ENCODE results near the gene SLCO2B1.
"Not testable (repeated sequence)": the region's sequence is repeated elsewhere in the genome, so short reads cannot be mapped to it uniquely, and the experiment has no call there.

The SLCO2B1 gene, protein sequence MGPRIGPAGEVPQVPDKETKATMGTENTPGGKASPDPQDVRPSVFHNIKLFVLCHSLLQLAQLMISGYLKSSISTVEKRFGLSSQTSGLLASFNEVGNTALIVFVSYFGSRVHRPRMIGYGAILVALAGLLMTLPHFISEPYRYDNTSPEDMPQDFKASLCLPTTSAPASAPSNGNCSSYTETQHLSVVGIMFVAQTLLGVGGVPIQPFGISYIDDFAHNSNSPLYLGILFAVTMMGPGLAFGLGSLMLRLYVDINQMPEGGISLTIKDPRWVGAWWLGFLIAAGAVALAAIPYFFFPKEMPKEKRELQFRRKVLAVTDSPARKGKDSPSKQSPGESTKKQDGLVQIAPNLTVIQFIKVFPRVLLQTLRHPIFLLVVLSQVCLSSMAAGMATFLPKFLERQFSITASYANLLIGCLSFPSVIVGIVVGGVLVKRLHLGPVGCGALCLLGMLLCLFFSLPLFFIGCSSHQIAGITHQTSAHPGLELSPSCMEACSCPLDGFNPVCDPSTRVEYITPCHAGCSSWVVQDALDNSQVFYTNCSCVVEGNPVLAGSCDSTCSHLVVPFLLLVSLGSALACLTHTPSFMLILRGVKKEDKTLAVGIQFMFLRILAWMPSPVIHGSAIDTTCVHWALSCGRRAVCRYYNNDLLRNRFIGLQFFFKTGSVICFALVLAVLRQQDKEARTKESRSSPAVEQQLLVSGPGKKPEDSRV

DNA sequence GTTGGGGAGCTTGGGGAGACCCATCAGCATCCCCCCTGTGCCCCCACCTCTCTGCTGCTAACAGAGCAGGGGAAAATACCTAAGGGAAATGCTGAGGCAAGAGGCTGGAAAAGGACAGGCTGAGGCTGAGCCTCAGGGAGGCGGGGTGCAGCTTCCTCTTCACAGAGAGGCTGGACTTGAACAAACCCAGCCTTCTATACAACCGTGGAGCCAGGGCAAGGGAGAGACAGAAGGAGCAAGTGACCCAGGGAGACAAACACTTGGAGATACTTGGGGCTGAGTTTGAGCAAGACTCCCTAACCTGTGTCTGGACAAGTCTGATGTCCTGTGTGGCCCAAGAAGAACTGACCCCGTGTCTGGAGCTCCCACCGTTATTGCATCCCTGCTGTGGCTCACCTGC lies at the start of gene SLCO2B1:
SLCO2B1 (plus strand) TSS at position 229 of the 400 bp plus-strand sequence. CDS start 275 bp downstream, outside the sequence.
- DNase-seq: no peak

DNA sequence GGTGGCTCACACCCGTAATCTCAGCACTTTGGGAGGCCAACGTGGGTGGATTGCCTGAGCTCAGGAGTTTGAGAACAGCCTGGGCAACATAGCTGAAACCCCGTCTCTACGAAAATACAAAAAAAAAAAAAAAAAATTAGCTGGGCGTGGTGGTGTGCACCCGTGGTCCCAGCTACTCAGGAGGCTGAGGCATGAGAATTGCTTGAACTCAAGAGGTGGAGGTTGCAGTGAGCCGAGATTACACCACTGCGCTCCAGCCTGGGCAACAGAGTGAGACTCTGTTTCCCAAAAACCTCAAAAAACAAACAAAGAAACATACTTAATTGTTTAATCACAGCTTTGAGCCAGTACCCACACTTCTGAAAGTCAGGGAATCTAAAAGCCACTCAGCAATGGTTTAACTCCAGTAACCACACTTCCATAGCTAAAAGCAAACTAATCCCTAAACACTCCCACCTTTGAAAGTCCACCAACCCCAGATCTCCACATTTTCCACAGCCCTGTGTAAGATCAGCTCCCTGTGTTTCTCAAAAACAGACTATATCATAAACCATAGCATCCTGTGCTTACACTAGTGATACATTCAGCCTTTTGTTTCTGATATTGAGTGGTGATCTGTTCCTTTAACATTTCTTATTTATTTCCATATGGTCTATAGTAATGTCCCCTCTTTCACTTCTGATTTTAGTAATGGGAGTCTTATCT lies 49.3 kb upstream of the SLCO2B1 start:
- no peak for DNase-seq

DNA sequence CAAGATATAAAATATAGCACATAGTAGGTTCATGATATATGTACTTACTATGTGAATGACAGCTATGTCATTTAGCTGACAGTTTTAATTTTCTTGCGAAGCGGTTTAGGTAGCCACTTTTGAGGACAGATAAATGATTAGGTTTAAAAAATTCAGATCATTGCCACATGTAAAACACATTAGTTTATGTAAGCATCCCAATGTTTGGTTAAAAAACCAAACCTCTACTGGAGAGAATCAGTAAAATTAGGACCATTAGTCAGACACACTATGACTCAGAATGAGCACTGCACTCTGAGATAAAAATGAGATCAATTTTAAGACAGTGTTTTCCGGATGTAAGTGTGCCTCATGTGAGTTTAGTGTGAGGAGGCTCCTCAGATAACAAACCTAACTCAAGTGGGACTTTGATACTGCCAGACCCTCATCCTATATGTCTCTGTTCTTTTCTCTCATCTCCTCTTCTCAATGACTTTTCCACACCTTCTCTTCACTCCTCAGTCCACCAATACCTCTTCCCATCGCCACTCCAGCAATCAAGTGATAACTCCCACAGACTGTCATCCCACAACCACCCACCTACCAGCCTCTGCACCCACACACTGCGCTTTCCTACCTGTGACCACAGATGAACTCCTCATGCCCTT lies 47.4 kb upstream of the SLCO2B1 start:
- DNase-seq: no peak

DNA sequence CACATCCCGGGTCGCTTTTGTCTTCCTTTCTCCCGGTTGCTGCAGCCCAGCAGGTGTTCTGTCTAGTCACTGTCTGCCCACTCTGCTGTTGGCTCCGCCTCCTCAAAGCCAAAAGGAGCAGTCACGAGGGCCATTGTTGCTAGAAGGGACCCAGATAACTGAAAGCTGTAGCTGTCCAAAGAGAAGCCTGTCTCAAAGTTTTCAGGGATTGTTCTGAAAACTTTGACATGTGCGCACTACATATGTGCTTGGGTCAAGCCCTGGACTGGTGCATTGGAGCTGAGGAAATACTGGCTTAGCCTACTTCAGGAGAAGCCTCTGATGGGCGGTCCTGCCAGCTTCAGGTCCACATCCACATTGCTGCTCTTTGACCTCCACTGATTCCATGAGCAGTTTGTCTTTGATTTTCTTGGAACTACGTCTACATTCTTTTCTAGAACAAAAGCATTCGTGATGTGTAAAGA lies 45.4 kb upstream of the SLCO2B1 start:
- DNase-seq: no peak

DNA sequence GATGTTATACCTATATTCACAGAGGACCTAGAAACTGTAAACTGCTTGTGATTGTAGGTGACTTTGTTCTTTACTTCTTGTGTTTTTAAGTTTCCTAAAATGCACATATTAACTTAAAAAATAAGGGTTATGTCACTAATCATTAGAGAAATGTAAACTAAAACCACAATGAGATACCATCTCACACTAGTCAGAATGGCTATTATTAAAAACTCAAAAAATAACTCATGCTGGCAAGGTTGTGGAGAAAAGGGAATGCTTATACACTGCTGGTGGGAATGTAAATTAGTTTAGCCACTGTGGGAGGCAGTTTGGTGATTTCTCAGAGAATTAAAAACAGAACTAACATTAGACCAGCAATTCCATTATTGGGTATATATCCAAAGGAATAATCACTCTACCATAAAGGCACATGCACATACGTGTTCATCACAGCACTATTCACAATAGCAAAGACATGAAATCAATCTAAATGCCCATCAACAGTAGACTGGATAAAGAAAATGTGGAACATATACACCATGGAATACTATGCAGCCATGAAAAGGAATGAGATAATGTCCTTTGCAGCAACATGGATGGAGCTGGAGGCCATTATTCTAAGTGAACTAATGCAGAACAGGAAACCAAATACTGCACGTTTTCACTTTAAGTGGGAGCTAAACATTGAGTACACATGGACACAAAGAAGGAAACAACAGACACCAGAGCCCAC lies 44.8 kb upstream of the SLCO2B1 start:
- DNase-seq: not testable (repeated sequence)

DNA sequence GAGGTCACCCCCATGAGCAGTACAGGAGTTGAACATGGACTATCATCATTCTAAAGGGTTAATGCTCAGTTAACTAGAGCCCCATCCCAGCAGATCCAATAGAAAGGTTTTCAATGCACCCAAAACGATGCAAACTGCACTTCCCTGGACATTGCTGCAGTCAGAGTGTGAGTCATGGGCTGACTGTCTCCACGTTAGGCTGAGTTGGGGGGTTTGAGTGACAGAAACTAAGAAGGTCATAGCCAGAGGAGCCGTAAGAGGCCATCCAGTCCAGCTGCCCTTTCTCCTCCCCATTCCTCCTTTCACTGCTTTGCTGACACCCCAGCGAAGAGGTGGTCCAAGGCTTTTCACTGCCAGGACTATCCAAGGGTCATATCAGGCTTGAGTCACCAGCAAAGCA lies 43.7 kb upstream of the SLCO2B1 start:
- no peak for DNase-seq

DNA sequence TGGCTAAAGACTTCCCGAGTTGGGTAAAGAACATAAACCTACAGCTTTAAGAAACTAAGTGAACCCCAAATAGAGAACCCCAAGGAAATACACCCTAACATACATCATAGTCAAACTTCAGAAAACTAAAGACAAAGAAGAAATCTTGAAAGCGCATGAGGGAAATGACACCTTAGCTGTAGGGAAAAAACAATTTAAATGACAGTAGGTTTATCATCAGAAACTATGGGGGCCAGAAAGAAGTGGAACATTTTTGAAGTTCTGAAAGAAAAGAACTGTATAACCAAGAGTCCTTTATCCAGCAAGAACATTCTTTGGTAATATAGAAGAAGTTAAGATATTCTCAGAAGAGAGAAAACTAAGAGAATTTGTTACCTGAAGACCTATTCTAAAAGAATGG lies 38.7 kb upstream of the SLCO2B1 start:
- no peak for DNase-seq

DNA sequence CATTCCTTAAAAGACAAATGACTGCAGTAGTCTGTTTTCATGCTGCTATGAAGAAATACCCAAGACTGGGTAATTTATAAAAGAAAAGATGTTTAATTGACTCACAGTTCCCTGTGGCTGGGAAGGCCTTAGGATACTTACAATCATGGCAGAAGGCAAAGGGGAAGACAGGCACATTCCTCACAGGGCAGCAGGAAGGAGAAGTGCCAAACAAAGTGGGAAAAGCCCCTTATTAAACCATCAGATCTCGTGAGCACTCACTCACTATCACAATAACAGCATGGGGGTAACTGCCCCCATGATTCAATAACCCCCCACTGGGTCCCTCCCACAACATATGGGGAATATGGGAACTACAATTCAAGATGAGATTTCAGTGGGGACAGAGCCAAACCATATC lies 37.9 kb upstream of the SLCO2B1 start:
- DNase-seq: no peak

DNA sequence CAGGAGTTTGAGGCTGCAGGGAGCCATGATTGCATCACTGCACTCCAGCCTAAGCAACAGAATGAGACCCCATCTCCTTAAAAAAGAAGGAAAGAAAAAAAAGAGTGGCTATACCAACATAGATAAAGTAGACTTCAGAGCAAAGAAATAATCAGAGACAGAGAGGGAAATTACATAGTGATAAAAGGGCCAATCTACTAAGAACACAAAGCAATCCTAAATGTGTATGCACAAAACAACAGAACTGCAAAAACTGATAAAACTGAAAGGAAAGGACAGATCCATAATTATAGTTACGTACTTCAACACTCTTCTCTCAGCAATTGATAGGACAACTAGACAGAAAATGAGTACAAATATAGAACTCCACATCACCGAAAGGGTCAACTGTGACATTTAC lies 36.4 kb upstream of the SLCO2B1 start:
- no peak for DNase-seq

DNA sequence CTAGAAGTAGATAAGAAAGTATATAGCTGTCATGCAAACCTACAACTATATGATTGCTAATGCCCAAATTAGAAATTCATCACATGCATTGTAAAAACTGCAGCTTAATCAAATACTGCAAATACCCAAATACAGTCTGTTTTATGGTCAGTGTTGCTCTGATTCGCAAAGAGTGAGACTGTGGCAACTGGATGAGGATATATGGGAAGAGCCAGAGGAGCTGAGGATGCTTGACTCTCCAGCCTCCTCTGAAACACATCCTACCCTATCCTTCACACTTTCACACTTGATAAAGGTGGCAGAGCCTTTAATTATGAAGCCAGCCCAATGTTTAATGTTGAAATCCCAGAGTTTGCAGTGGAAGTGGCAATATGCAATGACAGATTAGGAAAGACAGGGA lies 32.3 kb upstream of the SLCO2B1 start:
- DNase-seq: no peak

DNA sequence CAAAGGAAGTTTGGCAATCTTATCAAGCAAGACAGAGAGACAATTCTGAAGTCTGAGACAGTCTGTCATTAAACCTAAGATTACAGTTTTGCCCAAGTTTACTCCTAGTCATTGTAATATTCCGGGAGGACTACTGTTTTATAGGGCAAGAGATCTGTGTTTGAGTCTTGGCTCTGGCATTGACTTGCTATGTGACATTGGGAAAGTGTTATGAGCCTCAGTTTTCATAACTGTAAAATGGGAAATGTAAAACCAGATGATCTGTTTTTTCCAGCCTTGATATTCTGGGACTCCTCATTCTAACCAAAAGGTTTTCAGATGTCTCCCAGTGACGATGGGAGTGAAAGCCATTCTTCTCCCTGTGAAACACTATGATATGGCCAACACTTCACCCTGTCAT lies 24.3 kb upstream of the SLCO2B1 start:
- DNase-seq: no peak

DNA sequence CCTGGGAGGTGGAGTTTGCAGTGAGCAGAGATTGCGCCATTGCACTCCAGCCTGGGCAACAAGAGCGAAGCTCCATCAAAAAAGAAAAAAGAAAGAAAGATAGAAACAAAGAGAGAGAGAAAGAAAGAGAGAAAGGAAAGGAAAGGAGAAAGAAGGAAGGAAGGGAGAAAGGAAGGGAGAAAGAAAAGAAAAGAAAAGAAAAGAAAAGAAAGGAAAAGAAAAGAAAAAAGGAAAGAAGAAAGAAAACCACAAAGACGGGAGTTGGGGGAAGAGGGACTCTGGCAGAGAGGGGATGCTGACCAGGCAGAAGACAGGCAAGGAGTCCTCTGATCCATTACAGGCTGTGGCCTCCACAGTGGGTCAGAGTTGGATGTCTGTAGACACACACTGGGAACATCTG lies 18.8 kb upstream of the SLCO2B1 start:
- DNase-seq: no peak

DNA sequence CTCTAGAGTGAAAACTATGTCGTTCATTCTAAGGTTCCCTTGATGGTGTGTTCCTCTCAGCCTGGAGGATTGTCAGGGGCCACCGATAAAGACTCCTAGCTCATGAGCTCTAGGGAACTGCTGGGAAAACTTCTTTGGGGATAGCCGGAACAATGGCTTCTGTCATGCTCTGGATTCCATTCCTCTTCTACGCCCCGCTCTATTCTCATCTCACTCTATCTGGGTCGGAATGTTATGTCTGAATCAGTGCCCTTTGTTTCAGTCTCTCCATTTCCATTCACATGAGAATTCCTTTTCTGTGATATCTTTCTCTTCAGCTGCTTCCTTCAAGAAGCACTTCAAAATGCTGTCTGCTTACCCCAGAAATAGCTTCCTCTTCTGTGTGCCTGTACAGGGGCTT lies 16.9 kb upstream of the SLCO2B1 start:
- DNase-seq: no peak

DNA sequence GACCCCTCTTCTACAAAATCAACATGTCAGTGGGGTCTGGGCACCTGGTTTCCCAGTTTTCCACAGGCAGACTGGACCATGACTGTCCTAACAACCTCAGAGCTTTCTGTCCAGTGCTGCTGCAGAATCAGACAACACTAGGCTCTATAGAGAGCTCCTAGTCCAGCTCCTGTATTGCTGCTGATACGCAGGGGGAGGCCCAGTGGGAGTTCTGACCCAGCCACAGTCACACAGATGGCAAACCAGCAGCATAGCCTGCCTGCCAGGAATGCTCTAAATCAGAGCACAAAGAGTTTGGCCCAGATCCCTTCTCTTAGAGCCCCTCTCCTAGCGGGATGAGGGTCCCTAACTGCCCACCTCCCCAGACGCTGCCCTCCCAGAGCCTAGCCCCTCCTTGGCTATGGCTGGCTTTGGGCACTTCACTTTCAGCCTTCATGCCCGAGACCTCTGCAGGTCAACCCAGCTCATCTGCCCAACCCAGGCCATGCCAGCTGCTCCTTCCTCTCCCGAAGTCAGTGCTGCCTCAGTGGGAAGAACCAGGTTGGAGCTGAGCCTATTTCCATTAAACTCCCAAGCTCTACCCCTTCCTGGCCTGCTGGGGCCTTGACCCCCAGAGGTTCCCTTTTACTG lies 15.8 kb upstream of the SLCO2B1 start:
- no peak for DNase-seq

DNA sequence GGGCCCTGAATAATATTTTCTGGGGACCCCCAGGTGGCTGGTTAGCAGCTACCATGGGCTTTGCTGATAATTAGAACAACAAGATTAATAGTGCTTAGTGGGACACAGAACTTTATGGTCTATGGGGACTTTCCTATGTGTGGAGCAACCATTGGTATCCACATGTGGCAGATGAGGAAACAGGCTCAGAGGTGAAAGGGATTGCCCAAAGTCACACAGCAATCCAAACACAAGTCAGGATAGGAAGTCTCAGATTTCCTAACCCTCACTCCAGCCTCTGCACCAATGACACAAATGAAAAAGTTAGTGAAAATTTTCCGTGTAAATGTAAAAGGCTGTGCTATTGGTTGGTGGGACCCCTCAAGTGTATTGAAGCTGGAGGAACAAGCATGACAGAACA lies 15.3 kb upstream of the SLCO2B1 start:
- no peak for DNase-seq

DNA sequence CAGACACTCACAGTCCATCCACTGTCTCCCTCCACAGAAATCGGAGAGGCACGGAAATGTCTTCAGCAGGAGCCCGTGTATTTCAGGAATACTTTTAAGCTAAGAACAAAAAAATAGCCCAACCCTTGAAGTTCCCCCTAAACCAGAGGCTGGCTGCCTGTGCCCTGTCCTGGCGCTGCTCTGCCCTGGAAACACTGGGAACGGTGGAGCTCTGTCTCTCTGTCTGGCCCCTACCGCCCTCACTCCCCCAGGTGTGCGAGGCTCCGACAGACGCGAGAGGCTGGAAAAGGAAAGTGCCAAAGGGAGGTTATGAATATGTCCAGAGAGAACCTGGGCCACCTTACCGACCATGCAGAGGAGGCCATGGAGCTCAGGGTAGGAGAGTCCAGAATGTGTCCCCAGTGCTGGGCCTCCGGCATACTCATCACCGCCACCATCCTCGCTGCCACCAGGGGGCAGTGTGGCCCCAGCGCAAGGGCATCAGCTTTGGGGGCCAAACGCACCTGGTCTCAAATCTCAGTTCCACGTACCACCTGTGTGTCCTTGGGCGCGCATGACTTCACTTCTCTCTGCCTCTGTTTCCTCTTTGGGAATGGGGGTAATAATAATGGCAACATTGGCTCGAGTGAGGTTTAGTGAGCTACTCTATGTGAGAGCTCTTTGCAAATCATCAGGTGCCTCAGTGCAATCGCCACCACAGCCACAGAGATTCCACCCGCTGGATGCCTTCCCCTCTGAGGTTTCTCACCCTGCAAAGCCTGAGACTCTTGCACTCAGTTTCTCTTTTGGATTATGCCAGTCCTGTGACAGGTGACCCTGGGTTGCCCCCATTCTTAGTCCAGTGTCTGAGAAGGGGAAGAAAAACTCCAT lies 10.4 kb upstream of the SLCO2B1 start:
- peak; percentile 84 for DNase-seq

DNA sequence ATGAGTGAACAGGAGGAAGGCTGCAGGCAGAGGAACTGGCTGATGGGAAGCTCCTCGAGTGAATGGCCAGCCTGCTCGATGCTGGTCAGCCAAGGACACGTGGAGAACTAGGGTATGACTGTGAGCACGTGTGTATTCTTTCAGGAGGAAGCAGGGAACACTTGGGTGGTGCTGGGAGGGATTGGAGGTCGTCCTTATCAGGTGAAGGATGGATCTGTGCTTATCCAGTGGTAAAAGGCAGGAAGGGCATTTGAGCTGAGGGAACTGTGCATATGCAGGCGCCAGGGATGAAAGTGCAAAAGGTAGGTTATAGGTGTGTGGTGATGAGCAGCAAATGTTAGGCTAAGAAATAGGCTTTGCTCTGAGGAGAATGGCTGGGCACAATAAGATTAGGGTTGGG lies 9.7 kb upstream of the SLCO2B1 start:
- no peak for DNase-seq

DNA sequence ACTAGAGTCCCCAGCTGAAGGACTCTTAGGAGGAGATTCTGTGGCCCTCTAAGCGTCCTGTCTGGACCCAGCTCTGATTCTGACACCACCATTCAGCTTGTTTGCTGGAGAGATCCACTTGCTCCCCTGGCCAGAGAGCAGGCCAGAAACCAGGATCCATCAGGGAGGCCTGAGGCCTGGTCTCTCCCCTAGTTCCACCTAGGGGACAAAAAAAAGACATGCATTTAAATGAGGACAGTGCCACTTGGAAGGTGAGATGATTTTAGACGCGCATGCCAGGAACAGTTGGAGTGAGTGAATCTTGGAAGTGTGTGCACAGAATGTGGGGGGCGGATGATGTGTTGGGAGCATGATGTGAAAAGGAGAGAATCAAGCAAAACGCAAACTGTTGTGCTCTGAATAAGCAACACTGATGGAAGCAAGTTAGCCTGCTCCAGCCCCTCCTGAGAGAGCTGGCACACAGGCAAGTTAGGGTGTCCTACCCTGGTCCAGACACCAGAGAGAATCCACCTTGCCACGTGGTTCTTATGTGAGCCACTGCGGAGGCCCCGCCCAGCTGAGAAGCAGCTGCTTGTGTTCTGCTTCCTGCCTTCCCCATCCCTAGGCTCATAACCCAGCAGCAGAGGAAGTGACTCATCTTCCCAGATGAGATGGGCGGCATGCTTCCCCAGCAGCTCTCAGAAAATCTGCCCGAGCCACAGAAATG lies 8.0 kb upstream of the SLCO2B1 start:
- peak; percentile 72 for DNase-seq

DNA sequence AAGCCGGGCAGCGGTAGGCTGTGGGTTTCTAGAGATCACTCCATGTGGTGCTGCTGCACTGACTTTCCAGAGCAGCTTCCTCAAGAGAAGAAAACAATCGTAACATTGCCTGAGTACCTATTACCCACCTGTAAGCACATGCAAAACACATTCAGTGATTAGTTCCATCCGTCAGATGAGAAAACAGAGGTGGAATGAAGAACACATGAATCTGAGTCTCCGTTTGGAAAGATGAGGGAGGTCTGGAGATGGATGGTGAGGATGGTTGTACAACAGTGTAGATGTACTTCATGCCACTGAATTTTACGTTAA lies 7.5 kb upstream of the SLCO2B1 start:
- no peak for DNase-seq

DNA sequence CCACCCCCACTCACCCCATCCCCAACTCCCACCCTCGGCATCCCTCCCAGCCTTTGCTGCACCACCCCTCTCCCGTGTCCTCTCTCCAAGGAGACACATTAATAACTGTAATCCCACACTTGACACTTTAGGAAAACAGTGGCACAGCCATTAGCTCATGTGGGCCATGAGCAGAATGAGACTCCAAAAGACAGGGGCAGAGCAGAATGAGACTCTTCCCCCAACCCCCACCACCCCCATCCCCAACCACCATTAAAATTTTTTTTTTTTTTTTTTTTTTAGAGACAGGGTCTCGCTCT lies 6.2 kb upstream of the SLCO2B1 start:
- DNase-seq: no peak
